GM19324 (cell line): ENCODE results near the gene BRD4.

Experiments
- ATAC-seq: cut with Tn5 transposase; IDR thresholded peaks from one replicate; pipeline ENCODE4 v1.9.1; 2021; ENCODE audit warnings: mild to moderate bottlenecking, moderate library complexity; ENCODE audit not compliant: unreplicated experiment, low FRiP score

The BRD4 gene

GRCh38 chr19:15251749-15252397 lies 80.5 kb downstream of the BRD4 start:
- no peak for ATAC-seq

- ATAC-seq = no peak
Observed at GRCh38 chr19:15251010-15251748, 81.2 kb downstream of the BRD4 start.

GRCh38 chr19:15250640-15250993 lies 81.7 kb downstream of the BRD4 start:
- ATAC-seq = no peak

- no peak for ATAC-seq
Observed at GRCh38 chr19:15249972-15250639, 82.2 kb downstream of the BRD4 start.

- ATAC-seq = no peak
Observed at GRCh38 chr19:15249528-15249874, 82.8 kb downstream of the BRD4 start.

GRCh38 chr19:15248648-15249527 lies 83.5 kb downstream of the BRD4 start:
- no peak for ATAC-seq

GRCh38 chr19:15248106-15248505 lies 84.2 kb downstream of the BRD4 start:
- no peak for ATAC-seq

- no peak for ATAC-seq
Observed at GRCh38 chr19:15247107-15248014, 85.0 kb downstream of the BRD4 start.

GRCh38 chr19:15246198-15246481 lies 86.2 kb downstream of the BRD4 start:
- ATAC-seq = no peak

- ATAC-seq = no peak
Observed at GRCh38 chr19:15245370-15246197, 86.8 kb downstream of the BRD4 start.

- no peak for ATAC-seq
Observed at GRCh38 chr19:15244808-15245207, 87.5 kb downstream of the BRD4 start.

- ATAC-seq = no peak
Observed at GRCh38 chr19:15244106-15244803, 88.1 kb downstream of the BRD4 start.

- no peak for ATAC-seq
Observed at GRCh38 chr19:15243236-15243957, 88.9 kb downstream of the BRD4 start.

GRCh38 chr19:15241259-15241910 lies 91.0 kb downstream of the BRD4 start:
- ATAC-seq = no peak

GRCh38 chr19:15240515-15240914 lies 91.8 kb downstream of the BRD4 start:
- no peak for ATAC-seq

GRCh38 chr19:15239337-15239949 lies 92.9 kb downstream of the BRD4 start:
- ATAC-seq = no peak

GRCh38 chr19:15238639-15239155 lies 93.6 kb downstream of the BRD4 start:
- no peak for ATAC-seq
